ENCODE data around the gene MEG3. TPM values are rescaled to one million over a fixed set of nuclear protein-coding genes. Genes with fewer than 3 reads are reported as not detected.

MEG3 gene
- total and polyA plus RNA-seq, 2 donors (not counting 3 experiments of a cell fraction or from before 2014, with no cell fraction given), result 378 to 508 TPM

DNA sequence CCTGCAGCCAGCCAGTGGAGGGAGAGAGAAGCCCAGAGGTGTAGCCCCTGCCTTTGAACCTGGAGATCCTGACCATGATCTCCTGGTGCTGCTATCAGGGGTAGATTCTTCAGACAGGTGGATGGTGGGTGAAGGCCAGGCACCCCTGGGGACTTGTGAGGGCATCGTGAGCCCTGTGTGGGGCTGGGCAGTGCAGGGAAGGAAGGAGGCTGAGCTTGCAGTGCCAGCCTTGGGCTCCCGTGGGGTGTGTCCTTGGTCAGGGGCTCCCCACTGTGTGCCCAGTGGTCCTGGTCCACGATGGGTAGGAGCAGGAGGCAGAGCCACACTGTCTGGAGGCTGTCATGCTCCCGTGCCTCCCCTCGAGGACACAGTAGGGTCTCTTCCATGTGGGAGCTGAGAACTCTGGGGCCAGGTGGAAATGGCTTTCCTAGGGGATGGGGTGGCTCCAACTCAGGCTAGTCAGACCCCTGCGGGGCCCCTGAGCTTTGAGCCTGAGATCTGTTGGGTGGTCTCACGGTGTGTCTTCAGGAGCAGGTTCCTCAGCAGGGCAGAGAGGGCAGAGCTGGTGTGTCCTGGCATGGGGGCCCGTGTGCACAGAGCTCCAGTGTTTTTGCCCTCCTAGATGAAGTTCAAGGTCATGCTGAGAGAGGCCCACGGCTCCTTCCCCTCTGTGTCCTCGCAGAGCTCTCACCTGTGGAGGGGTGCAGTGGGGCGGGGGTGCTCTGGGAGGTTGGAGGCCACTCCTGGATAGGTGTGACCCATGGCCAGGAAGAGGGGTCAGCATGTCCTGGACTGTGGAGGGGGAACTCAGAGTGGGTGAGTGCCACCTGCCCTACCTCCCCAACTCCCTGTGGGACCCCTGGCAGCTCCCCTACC lies 52.6 kb downstream of the MEG3 start:
- H4K20me1 ChIP-seq (replicated peaks; ENCODE audit: control insufficient read depth, extremely low read depth, insufficient read depth, low read length), result no peaks in the 10 kb centered on the region
- no peak for FAIRE-seq

More for the DNA sequence above, 52.6 kb downstream of the MEG3 start:
- ChIA-PET POLR2A (no interaction called here), CTCF (no interaction called here)
- DNase-seq (ENCODE audit: low read depth, low spot score), result no peak
- H3K27me3 ChIP-seq (ENCODE audit: control insufficient read depth in 2 of 2, insufficient read depth in 2 of 2, low read length in 2 of 2), result no peaks in the 10 kb centered on the region
- H2AFZ ChIP-seq (ENCODE audit: low read depth, low read length), result no peak overlapping the region
- BruUV-seq (replicated peaks), result no TSS peak
- no peaks in the 10 kb centered on the region for H3K4me1 ChIP-seq (ENCODE audit: control insufficient read depth, extremely low read depth, insufficient read depth, low read length)
- H3K36me3 ChIP-seq (ENCODE audit: control insufficient read depth in 2 of 2, extremely low read depth in 1 of 2, insufficient read depth in 2 of 2, low read length in 2 of 2), result peaks cover 0 to 21% of the 10 kb centered on the region in 2 experiments
- no peaks in the 10 kb centered on the region for H3K79me2 ChIP-seq (ENCODE audit: control insufficient read depth, insufficient read depth, low read length)
- no peaks in the 10 kb centered on the region for H3K9me3 ChIP-seq (replicated peaks; ENCODE audit: control insufficient read depth, insufficient read depth, low read length)
- no peak overlapping the region for H3K4me2 ChIP-seq (ENCODE audit: insufficient read depth, low read length)
- no peaks in the 10 kb centered on the region for H3K9me1 ChIP-seq (replicated peaks; ENCODE audit: control insufficient read depth, extremely low read depth, insufficient read depth, low read length)
- dilution Hi-C loops (cut with MboI; ENCODE audit: extremely low pct_ligation_motif_present, low sequenced_read_pairs) (no loop called here), intact Hi-C loops (cut with micrococcal nuclease) (no loop called here)
- no peak overlapping the region for H3K4me3 ChIP-seq (replicated peaks in 1 of 3; ENCODE audit: insufficient read depth in 1 of 3, low read depth in 1 of 3, low read length in 3 of 3)
- no peak for TF ChIP-seq JUN (IDR thresholded peaks at IDR 0.05; ENCODE audit: borderline replicate concordance, insufficient read depth, insufficient read length, low read depth)
- TF ChIP-seq, protein P1, sequence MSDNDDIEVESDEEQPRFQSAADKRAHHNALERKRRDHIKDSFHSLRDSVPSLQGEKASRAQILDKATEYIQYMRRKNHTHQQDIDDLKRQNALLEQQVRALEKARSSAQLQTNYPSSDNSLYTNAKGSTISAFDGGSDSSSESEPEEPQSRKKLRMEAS (IDR thresholded peaks at IDR 0.05; ENCODE audit: insufficient read depth, insufficient read length), result no peak
- TF ChIP-seq FOS (IDR thresholded peaks at IDR 0.05; ENCODE audit: borderline replicate concordance, insufficient read depth, low read length), result no peak
- no peak for TF ChIP-seq MYC (IDR thresholded peaks at IDR 0.05; ENCODE audit: low read depth, low read length)
- TF ChIP-seq GATA2 (IDR thresholded peaks at IDR 0.05; ENCODE audit: insufficient read depth, insufficient read length, low read depth, low read length), result no peak
- TF ChIP-seq POLR2AphosphoS5 (IDR thresholded peaks at IDR 0.05; ENCODE audit: insufficient read depth, low read depth, low read length), result no peak
- no peak for TF ChIP-seq EZH2 (IDR thresholded peaks at IDR 0.05; ENCODE audit: borderline replicate concordance, low read depth, low read length, severe bottlenecking)
- TF ChIP-seq, protein P2, sequence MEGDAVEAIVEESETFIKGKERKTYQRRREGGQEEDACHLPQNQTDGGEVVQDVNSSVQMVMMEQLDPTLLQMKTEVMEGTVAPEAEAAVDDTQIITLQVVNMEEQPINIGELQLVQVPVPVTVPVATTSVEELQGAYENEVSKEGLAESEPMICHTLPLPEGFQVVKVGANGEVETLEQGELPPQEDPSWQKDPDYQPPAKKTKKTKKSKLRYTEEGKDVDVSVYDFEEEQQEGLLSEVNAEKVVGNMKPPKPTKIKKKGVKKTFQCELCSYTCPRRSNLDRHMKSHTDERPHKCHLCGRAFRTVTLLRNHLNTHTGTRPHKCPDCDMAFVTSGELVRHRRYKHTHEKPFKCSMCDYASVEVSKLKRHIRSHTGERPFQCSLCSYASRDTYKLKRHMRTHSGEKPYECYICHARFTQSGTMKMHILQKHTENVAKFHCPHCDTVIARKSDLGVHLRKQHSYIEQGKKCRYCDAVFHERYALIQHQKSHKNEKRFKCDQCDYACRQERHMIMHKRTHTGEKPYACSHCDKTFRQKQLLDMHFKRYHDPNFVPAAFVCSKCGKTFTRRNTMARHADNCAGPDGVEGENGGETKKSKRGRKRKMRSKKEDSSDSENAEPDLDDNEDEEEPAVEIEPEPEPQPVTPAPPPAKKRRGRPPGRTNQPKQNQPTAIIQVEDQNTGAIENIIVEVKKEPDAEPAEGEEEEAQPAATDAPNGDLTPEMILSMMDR (IDR thresholded peaks at IDR 0.05; ENCODE audit: extremely low read depth in 1 of 2, insufficient read depth in 1 of 2, low read depth in 1 of 2, low read length in 2 of 2), result no peak
- TF ChIP-seq POLR2A (IDR thresholded peaks at IDR 0.05; ENCODE audit: low read depth, low read length), result no peak
- H3K27ac ChIP-seq (ENCODE audit: insufficient read depth, low read depth, low read length), result no peak overlapping the region
- H3K9ac ChIP-seq (replicated peaks; ENCODE audit: extremely low read depth, insufficient read depth, low read length), result no peak overlapping the region
